Brain microvascular endothelial cell (primary cell): ENCODE results near the gene ERBB4.

ENCODE experiments used
- DNase-seq: peaks from one replicate; pipeline ENCODE4 v3.0.0-alpha.2; 2020
- H3K27ac ChIP-seq: fragments of 250-450 bp; sonication (Bioruptor Pico); 2 replicates; pipeline ENCODE4 v1.5.1; 2020; ENCODE audit warnings: mild to moderate bottlenecking, moderate library complexity
- H3K27me3 ChIP-seq: fragments of 250-450 bp; sonication (Bioruptor Pico); replicated peaks from 2 replicates; pipeline ENCODE4 v1.5.1; 2020; ENCODE audit warnings: mild to moderate bottlenecking
- H3K36me3 ChIP-seq: fragments of 250-450 bp; sonication (Bioruptor Pico); replicated peaks from 2 replicates; pipeline ENCODE4 v1.5.1; 2020; ENCODE audit warnings: mild to moderate bottlenecking
- H3K4me3 ChIP-seq: 2 replicates; pipeline ENCODE4 v1.5.1; 2011; ENCODE audit warnings: low read depth, mild to moderate bottlenecking, control low read depth, low read length, moderate library complexity
- CTCF ChIP-seq: IDR thresholded peaks from 2 replicates; pipeline ENCODE4 v1.5.1; 2011; ENCODE audit warnings: low read depth, mild to moderate bottlenecking, moderate library complexity, low read length, control low read depth, inconsistent platforms; ENCODE audit errors: missing control alignments
- in situ Hi-C: cut with HindIII; loops from 2 replicates; pipeline ENCODE4 v1.10.0; 2017; ENCODE audit warnings: low sequenced_read_pairs, low pct_ligation_motif_present

Gene ERBB4

DNA sequence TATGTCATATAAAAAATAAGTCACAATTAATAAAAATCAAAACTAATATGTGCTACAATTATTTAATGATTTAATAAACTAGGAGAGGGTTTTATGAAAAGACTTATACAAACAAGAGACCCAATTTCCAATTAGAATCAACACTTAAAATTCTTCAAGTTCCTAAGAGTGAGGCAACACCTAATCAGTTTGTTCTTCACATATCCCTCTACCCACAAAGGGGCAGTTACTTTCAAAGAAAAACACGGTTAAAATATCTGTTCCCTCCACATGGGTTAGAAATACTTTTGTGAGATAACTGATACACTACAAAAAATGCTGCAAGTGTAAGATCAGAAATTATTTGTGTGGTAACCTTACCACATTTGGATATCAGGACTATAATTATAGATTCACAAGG, 357.0 kb downstream of the ERBB4 start:
- TF ChIP-seq CTCF: no peak
- no peaks in the 10 kb centered on the region for H3K36me3 ChIP-seq
- no peaks in the 10 kb centered on the region for H3K27me3 ChIP-seq
- no peak overlapping the region for H3K27ac ChIP-seq
- DNase-seq: no peak
- no peak overlapping the region for H3K4me3 ChIP-seq
- in situ Hi-C loops: no loop called here

DNA sequence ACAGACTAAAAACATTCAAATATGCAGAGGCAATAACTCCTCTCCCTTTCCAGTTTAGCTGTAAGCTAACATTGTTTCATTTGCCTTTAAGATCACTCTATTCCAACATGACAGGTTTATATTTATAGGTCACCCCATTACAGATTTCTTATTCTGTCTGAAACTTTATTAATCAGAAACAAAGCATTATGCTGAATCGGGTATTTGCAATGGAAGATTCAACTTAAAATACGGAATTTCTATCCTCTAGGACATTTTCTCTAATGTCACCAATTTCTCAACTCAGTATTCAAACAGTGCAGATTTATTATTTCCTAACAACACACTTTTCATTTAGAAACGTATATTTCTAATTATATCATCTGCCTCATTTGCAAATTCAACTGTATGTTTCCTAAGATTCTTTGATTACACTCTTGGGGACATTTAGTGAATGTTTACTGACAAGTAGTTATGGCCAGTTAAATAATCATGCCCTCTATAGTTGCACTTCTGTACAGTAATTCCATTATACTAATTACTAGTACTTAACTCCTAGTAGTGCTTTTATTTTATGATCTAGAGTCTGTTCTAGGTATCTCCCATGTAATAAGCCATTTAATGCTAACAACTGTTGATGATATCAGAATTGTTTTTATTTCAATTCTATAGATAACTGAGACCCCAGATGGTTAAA, 358.1 kb downstream of the ERBB4 start:
- Histone ChIP-seq H3K4me3 (no peak overlapping the region), H3K27ac (no peak overlapping the region), H3K36me3 (no peaks in the 10 kb centered on the region), H3K27me3 (no peaks in the 10 kb centered on the region)
- no peak for TF ChIP-seq CTCF
- DNase-seq: no peak
- in situ Hi-C loops: no loop called here

DNA sequence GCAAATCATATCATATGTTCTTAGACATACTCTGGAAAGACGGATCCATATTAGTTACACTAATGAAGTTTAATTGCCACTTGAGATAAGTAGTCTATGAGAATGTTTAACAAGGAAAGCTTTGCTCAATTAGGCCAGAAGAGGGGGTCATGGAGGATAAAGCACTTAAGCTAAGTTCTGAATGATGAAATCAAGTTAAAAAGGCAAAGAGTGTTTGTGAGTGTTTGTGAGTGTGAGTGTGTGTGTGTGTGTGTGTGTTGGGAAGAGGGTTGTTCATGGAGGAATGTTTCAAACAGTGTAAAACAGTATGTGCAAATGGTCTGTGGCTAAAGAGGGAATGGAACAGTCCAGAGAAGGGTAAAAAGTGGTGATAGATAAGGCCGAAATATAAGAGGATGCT, 360.9 kb downstream of the ERBB4 start:
- TF ChIP-seq CTCF: peak; percentile 31
- Histone ChIP-seq H3K27ac (no peak overlapping the region), H3K36me3 (no peaks in the 10 kb centered on the region), H3K4me3 (no peak overlapping the region), H3K27me3 (no peaks in the 10 kb centered on the region)
- DNase-seq: peak; percentile 2
- in situ Hi-C loops: no loop called here

GRCh38 chr2:212176151-212176550, 362.5 kb downstream of the ERBB4 start:
- in situ Hi-C loops: no loop called here
- DNase-seq: no peak
- H3K27me3 ChIP-seq: no peaks in the 10 kb centered on the region
- no peak for TF ChIP-seq CTCF
- no peaks in the 10 kb centered on the region for H3K36me3 ChIP-seq
- no peak overlapping the region for H3K27ac ChIP-seq
- H3K4me3 ChIP-seq: no peak overlapping the region

- Histone ChIP-seq H3K27me3 (no peaks in the 10 kb centered on the region), H3K36me3 (no peaks in the 10 kb centered on the region), H3K27ac (no peak overlapping the region), H3K4me3 (no peak overlapping the region)
- in situ Hi-C loops: no loop called here
- DNase-seq: peak; percentile 12
- no peak for TF ChIP-seq CTCF
Measured at GRCh38 chr2:212173756-212174510, 364.7 kb downstream of the ERBB4 start.
